Retinal pigment epithelial cell (primary cell): Measurements from ENCODE around the gene CEP70.
"Not testable (repeated sequence)": the region's sequence is repeated elsewhere in the genome, so short reads cannot be mapped to it uniquely, and the experiment has no call there.

ENCODE experiments used
- DNase-seq: peaks from one replicate; pipeline ENCODE4 v3.0.0-alpha.2; 2010; ENCODE audit warnings: low read depth
- H3K4me3 ChIP-seq: 2 replicates; pipeline ENCODE4 v1.5.1; 2011; ENCODE audit warnings: mild to moderate bottlenecking, low read length, control low read depth, moderate library complexity
- CTCF ChIP-seq: conservative IDR thresholded peaks from 2 replicates; pipeline ENCODE4 v1.5.1; 2011; ENCODE audit warnings: low read depth, low read length, control low read depth, inconsistent platforms

The CEP70 gene

GRCh38 chr3:138600100-138600745 is 6.2 kb upstream of the CEP70 start:
- TF ChIP-seq CTCF: no peak
- DNase-seq: no peak

GRCh38 chr3:138598534-138598933 is 4.5 kb upstream of the CEP70 start:
- no peak for DNase-seq
- H3K4me3 ChIP-seq: no peak overlapping the region
- no peak for TF ChIP-seq CTCF

More at GRCh38 chr3:138600100-138600745, 6.2 kb upstream of the CEP70 start:
- H3K4me3 ChIP-seq: no peak overlapping the region

- not testable (repeated sequence) for DNase-seq, H3K4me3 ChIP-seq
Observed at GRCh38 chr3:138597186-138597976, 3.3 kb upstream of the CEP70 start.

GRCh38 chr3:138594935-138595610 is 1.0 kb upstream of the CEP70 start:
- no peak for TF ChIP-seq CTCF
- H3K4me3 ChIP-seq: peak overlapping the region; percentile 96
- no peak for DNase-seq

GRCh38 chr3:138593488-138594149 is 441 bp downstream of the CEP70 start:
- DNase-seq: no peak
- H3K4me3 ChIP-seq: peak overlapping the region; percentile 96
- TF ChIP-seq CTCF: no peak

- DNase-seq: no peak
- no peak for TF ChIP-seq CTCF
- H3K4me3 ChIP-seq: no peak overlapping the region
Observed at GRCh38 chr3:138591392-138591791, 2.7 kb downstream of the CEP70 start.

- no peak overlapping the region for H3K4me3 ChIP-seq
- TF ChIP-seq CTCF: no peak
Observed at GRCh38 chr3:138588445-138588844, 5.6 kb downstream of the CEP70 start.

More at GRCh38 chr3:138588445-138588844, 5.6 kb downstream of the CEP70 start:
- DNase-seq: no peak
